Keratinocyte (primary cell): Measurements from ENCODE around the gene PRKAG3. TPM values are rescaled to one million over a fixed set of nuclear protein-coding genes. Genes with fewer than 3 reads are reported as not detected.

Experiments used
- DNase-seq: peaks from one replicate; pipeline ENCODE4 v3.0.0-alpha.2; 2011; ENCODE audit warnings: low read depth, missing footprints, low spot score
- FAIRE-seq: peaks from 2 replicates; lab custom pipeline; 2011; peaks lifted over from hg19 to GRCh38; lab: Jason Lieb, UNC
- H2AFZ ChIP-seq: 2 replicates; pipeline ENCODE4 v1.6.0; 2012; ENCODE audit warnings: low read length, control low read depth, inconsistent platforms; ENCODE audit not compliant: control insufficient read depth
- H3K27ac ChIP-seq: 2 replicates; pipeline ENCODE4 v1.5.1; 2011; ENCODE audit warnings: low read length; ENCODE audit not compliant: control insufficient read depth, insufficient read depth
- H3K27me3 ChIP-seq: 3 replicates; pipeline ENCODE4 v1.6.0; 2011; ENCODE audit warnings: low read length; ENCODE audit not compliant: control insufficient read depth, insufficient read depth; ENCODE audit errors: extremely low read depth
- H3K36me3 ChIP-seq, 2 experiments: 2 replicates in 1 of 2; 3 replicates in 1 of 2; pipeline ENCODE4 v1.5.1; 2011; ENCODE audit warnings: low read length in 2 of 2, mild to moderate bottlenecking in 1 of 2; ENCODE audit not compliant: control insufficient read depth in 2 of 2, insufficient read depth in 2 of 2; ENCODE audit errors: extremely low read depth in 1 of 2
- H3K4me1 ChIP-seq: 3 replicates; pipeline ENCODE4 v1.5.1; 2011; ENCODE audit warnings: low read length; ENCODE audit not compliant: control insufficient read depth, insufficient read depth; ENCODE audit errors: extremely low read depth
- H3K4me2 ChIP-seq: 3 replicates; pipeline ENCODE4 v1.6.0; 2011; ENCODE audit warnings: low read depth, low read length; ENCODE audit not compliant: control insufficient read depth, insufficient read depth; ENCODE audit errors: extremely low read depth
- H3K4me3 ChIP-seq, 3 experiments: fragments of 200-600 bp in 1 of 3; sonication (generic) in 1 of 3; 2 replicates in 2 of 3; 3 replicates in 1 of 3; pipeline ENCODE4 v1.5.1; 2011 to 2016; ENCODE audit warnings: low read length in 3 of 3, mild to moderate bottlenecking in 3 of 3, control low read depth in 2 of 3, inconsistent platforms in 1 of 3, low read depth in 1 of 3, mixed read lengths in 1 of 3, mixed run types in 1 of 3, moderate library complexity in 1 of 3; ENCODE audit not compliant: control insufficient read depth in 2 of 3, insufficient read depth in 2 of 3; ENCODE audit errors: extremely low read depth in 1 of 3
- H3K79me2 ChIP-seq: 2 replicates; pipeline ENCODE4 v1.6.0; 2012; ENCODE audit warnings: low read length; ENCODE audit not compliant: control insufficient read depth, insufficient read depth
- H3K9ac ChIP-seq: 3 replicates; pipeline ENCODE4 v1.6.0; 2011; ENCODE audit warnings: low read length; ENCODE audit not compliant: control insufficient read depth, insufficient read depth; ENCODE audit errors: extremely low read depth
- H3K9me1 ChIP-seq: 3 replicates; pipeline ENCODE4 v1.6.0; 2011; ENCODE audit warnings: low read length; ENCODE audit not compliant: control insufficient read depth, insufficient read depth; ENCODE audit errors: extremely low read depth
- H3K9me3 ChIP-seq: 2 replicates; pipeline ENCODE4 v1.5.1; 2012; ENCODE audit warnings: low read depth, low read length; ENCODE audit not compliant: control insufficient read depth
- H4K20me1 ChIP-seq: 3 replicates; pipeline ENCODE4 v1.6.0; 2011; ENCODE audit warnings: low read length; ENCODE audit not compliant: control insufficient read depth, insufficient read depth; ENCODE audit errors: extremely low read depth
- CTCF ChIP-seq, 3 experiments: IDR thresholded peaks in 1 of 3; conservative IDR thresholded peaks in 1 of 3; optimal IDR thresholded peaks in 1 of 3; 2 replicates in 2 of 3; 3 replicates in 1 of 3; pipeline versions ENCODE3 to v1.5.1; 2011; ENCODE audit warnings: low read length in 3 of 3, mild to moderate bottlenecking in 3 of 3, moderate library complexity in 2 of 3, control low read depth in 1 of 3, inconsistent platforms in 1 of 3; ENCODE audit not compliant: insufficient read depth in 2 of 3; ENCODE audit errors: extremely low read depth in 1 of 3
- EZH2 ChIP-seq: IDR thresholded peaks from one replicate; pipeline ENCODE4 v1.6.1; 2012; ENCODE audit warnings: inconsistent platforms, mild to moderate bottlenecking, low read length, moderate library complexity
- dilution Hi-C: fragments of 300-500 bp; cut with MboI; formaldehyde crosslinking; loops from one replicate; pipeline ENCODE4 v1.7.0; 2020; ENCODE audit warnings: low sequenced_read_pairs; ENCODE audit not compliant: extremely low pct_ligation_motif_present
- polyA plus RNA-seq, 5 experiments: library from polyadenylated mRNA; depleted of rRNA in 3 of 5; stranded (reverse) in 3 of 5; stranded (forward) in 1 of 5; unstranded in 1 of 5; fragments of >200 nt; gene quantifications; 1 replicate in 1 of 5; 2 replicates in 3 of 5; 3 replicates in 1 of 5; pipeline versions ENCODE4 v1.2.1 to v1.2.3, GENCODE V29; 2011 to 2012; ENCODE audit warnings: missing spikeins in 2 of 5, low read depth in 1 of 5, low replicate concordance in 1 of 5

PRKAG3 gene
- polyA plus RNA-seq, 1 donor (not counting 4 experiments of a cell fraction or from before 2014, with no cell fraction given), result not detected

GRCh38 chr2:218860950-218861381 lies 29.4 kb upstream of the PRKAG3 start:
- H3K36me3 ChIP-seq, result no peaks in the 10 kb centered on the region
- dilution Hi-C loops, result no loop called here
- H3K79me2 ChIP-seq, result no peaks in the 10 kb centered on the region
- H3K4me2 ChIP-seq, result peak overlapping the region; percentile 60
- TF ChIP-seq CTCF (optimal IDR thresholded peaks at IDR 0.05 in 1 of 3, IDR thresholded peaks at IDR 0.05 in 1 of 3, conservative IDR thresholded peaks at IDR 0.05 in 1 of 3; ENCODE audit: extremely low read depth in 1 of 3, insufficient read depth in 2 of 3, low read length in 3 of 3) (no peak), EZH2 (peak; percentile 60)
- FAIRE-seq (peak; percentile 61), DNase-seq (no peak)
- H2AFZ ChIP-seq, result no peak overlapping the region
- no peak overlapping the region for H3K9ac ChIP-seq
- H4K20me1 ChIP-seq, result no peaks in the 10 kb centered on the region
- H3K27me3 ChIP-seq, result peaks cover 58% of the 10 kb centered on the region
- no peaks in the 10 kb centered on the region for H3K9me3 ChIP-seq
- H3K27ac ChIP-seq, result no peak overlapping the region
- peak overlapping the region in 1 of 3 experiments; percentile 12 for H3K4me3 ChIP-seq
- peaks cover 10% of the 10 kb centered on the region for H3K4me1 ChIP-seq
- H3K9me1 ChIP-seq, result no peaks in the 10 kb centered on the region

- H3K9me3 ChIP-seq, result no peaks in the 10 kb centered on the region
- H3K27ac ChIP-seq, result no peak overlapping the region
- H3K4me3 ChIP-seq, result peak overlapping the region; percentile 22 to 54 (median 46)
- H2AFZ ChIP-seq, result no peak overlapping the region
- H3K79me2 ChIP-seq, result no peaks in the 10 kb centered on the region
- no peaks in the 10 kb centered on the region for H3K9me1 ChIP-seq
- DNase-seq (no peak), FAIRE-seq (no peak)
- H3K4me2 ChIP-seq, result peak overlapping the region; percentile 73
- H3K36me3 ChIP-seq, result no peaks in the 10 kb centered on the region
- peaks cover 63% of the 10 kb centered on the region for H3K27me3 ChIP-seq
- dilution Hi-C loops, result no loop called here
- peak; percentile 99 for TF ChIP-seq EZH2
- no peak for TF ChIP-seq CTCF (optimal IDR thresholded peaks at IDR 0.05 in 1 of 3, IDR thresholded peaks at IDR 0.05 in 1 of 3, conservative IDR thresholded peaks at IDR 0.05 in 1 of 3; ENCODE audit: extremely low read depth in 1 of 3, insufficient read depth in 2 of 3, low read length in 3 of 3)
- H3K9ac ChIP-seq, result peak overlapping the region; percentile 2
- H3K4me1 ChIP-seq, result peaks cover 10% of the 10 kb centered on the region
- H4K20me1 ChIP-seq, result no peaks in the 10 kb centered on the region
These were observed 28.6 kb upstream of the PRKAG3 start for GRCh38 chr2:218859988-218860831.
